HG03432 (cell line): Measurements from ENCODE around the gene LRCH2.
"Not testable (repeated sequence)": the region's sequence is repeated elsewhere in the genome, so short reads cannot be mapped to it uniquely, and the experiment has no call there.

Experiments used
- ATAC-seq: cut with Tn5 transposase; IDR thresholded peaks from one replicate; pipeline ENCODE4 v1.9.1; 2021; ENCODE audit warnings: mild to moderate bottlenecking, moderate library complexity; ENCODE audit not compliant: unreplicated experiment

The LRCH2 gene, protein sequence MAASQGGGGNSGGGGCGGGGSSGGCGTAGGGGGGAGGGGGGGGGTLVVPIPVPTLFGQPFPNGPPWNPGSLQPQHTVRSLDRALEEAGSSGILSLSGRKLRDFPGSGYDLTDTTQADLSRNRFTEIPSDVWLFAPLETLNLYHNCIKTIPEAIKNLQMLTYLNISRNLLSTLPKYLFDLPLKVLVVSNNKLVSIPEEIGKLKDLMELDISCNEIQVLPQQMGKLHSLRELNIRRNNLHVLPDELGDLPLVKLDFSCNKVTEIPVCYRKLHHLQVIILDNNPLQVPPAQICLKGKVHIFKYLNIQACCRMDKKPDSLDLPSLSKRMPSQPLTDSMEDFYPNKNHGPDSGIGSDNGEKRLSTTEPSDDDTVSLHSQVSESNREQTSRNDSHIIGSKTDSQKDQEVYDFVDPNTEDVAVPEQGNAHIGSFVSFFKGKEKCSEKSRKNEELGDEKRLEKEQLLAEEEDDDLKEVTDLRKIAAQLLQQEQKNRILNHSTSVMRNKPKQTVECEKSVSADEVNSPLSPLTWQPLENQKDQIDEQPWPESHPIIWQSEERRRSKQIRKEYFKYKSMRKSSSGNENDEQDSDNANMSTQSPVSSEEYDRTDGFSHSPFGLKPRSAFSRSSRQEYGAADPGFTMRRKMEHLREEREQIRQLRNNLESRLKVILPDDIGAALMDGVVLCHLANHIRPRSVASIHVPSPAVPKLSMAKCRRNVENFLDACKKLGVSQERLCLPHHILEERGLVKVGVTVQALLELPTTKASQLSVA

DNA sequence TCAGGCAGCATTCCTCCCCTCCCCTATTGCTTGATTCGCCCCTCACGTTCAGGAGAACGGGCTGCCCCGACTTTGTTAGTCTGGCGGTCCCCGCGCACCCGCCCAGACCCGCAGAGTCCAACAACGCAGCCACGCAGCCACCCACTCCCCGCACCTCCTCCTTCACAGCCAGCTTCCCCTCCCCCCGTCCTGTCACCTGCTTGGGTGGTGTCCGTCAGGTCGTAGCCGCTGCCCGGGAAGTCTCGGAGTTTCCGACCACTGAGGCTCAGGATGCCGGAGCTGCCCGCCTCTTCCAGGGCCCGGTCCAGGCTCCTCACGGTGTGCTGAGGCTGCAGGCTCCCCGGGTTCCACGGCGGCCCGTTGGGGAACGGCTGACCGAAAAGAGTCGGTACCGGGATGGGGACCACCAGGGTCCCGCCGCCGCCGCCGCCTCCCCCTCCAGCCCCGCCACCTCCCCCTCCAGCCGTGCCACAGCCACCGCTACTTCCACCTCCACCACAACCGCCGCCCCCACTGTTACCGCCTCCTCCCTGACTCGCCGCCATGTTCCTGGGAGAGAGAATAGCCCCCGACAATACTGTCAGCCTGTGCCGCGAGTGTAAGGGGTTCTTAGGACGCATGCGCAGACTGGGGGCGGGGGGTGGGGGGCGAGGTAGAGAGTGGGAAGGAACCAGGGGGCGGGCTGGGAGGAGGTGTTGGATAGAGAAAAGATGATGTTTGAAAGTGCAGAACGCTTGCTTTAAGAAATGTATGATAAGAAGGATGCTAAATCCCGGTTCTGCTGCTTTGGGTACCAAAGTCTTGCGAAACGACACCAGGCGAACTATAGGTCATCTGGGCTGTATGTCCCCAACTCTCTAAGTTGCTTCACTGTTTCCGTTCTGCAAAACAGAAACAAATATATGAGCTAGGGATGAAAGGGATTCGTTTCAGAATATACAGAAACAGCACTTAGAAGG, at the start of gene LRCH2:
Gene LRCH2 (minus strand): TSS at position 600 of the 959 bp plus-strand sequence. CDS start 55 bp downstream, at position 545.
- no peak for ATAC-seq

DNA sequence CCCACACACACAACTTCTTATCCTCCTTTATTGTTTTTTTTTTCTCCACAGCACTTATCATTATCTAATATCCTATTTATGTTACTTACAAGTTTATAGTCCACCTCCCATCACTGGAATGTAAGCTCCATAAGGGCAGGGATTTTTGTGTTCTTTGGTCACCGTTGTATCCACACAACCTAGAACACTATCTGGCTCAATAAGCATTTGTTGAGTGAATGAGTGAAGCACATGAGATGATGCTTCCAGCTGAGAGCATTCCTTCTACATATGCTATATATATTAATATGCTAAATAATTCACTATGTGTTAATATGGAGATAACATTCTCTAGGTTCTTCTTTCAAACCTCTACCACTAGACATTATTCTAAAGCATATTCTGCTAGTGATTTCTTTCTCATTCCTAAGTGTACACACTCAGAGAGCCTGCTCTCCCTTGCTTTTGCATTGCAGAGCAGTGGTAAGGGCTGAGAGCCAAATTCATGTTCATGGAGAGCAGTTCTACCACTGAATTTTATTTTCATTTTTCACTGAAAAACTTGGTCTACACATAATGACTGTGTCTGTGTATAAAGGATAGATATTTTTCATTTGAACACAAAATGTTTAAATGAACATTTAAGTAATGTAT, 35.3 kb upstream of the LRCH2 start:
- no peak for ATAC-seq

DNA sequence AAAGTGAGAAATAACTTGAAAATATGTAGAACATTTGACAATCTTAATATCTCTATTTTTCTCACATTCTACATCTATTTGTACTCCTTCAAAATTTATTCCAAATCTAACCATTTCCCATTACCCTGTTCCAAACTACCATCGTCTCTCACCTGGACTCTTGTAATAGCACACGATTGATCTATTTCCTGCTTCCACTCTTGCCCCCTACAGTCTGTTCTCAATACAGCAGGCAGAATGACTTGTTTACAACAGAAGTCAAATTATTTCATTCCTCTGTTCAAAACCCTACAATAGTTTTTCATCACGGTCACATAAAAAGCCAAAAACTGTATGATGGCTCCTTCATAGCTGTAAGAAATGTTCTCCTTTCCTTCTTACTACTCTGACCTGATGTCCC, 34.5 kb upstream of the LRCH2 start:
- no peak for ATAC-seq

DNA sequence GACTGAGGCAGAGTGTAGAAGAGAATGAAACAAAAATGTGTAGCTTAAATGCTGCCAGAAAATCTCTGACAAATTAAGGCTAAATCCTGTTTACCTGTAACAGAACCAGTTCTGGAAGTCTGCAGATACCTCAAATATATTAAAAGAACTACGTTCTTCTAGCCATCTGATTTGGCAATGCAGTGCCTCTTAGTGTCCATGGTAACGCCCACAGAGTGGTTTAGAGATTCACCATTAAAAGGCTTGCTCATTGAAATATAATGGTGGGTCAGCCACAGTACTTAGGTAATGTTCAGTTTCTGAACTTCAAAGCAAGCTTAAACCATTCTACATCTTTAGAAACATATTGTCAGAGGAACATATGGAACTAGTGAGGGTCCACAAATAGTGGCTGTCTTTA, 32.4 kb upstream of the LRCH2 start:
- no peak for ATAC-seq

DNA sequence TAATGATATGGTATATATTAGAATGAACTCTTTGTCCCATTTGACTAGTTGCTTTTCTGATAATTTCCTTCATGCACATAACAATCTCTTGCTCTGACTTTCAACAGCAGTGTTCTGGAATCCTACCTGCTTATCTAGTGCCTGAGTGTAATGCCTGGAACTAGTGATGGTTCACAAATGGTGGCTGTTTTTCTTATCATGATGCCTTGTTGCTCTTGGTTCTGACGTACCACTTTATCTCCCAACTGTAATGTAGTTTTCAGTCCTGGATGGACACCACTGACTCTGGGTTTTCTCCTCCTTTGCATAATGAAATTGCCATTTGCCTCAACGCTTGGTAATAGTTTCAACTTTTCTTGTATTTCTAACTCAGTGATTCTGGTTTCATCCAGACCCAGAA, 30.1 kb upstream of the LRCH2 start:
- ATAC-seq: no peak

DNA sequence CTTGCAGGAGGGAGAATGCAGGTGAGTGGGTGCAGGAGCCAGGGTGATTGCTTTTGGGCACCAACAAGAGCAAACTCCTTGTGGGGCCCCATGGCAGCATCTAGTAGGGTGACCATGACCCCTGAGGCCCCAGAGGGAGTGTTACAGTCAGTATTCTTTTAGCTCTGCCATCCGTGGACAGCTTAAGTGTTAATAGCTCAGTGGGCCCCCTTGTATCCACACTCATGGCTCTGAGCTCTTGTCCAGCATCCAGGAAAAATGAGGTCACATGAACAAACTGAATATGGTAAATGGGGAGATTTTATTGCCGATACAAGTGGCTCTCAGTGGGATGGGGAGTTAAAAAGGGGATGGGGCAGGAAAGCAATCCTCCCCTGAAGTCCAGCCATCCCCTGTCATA, 27.3 kb upstream of the LRCH2 start:
- ATAC-seq: no peak

DNA sequence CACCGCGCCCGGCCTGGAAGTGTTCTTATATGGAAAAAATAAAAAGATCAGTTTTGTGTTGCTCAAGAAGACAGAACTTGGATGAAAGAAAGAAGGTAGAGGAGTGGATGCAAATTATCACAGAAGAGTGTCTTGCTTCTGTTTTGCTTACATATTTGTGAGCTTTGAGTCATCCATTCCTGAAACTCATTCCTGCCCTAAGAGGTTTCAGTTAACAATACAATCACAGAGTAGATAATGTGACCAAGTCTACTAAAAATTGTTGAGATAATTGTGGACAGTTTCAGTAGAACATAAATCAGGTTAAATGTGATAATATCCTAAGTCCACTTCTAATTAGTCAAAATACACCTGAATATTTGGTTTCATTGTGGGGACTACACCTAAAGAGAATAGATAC, 26.4 kb upstream of the LRCH2 start:
- no peak for ATAC-seq

DNA sequence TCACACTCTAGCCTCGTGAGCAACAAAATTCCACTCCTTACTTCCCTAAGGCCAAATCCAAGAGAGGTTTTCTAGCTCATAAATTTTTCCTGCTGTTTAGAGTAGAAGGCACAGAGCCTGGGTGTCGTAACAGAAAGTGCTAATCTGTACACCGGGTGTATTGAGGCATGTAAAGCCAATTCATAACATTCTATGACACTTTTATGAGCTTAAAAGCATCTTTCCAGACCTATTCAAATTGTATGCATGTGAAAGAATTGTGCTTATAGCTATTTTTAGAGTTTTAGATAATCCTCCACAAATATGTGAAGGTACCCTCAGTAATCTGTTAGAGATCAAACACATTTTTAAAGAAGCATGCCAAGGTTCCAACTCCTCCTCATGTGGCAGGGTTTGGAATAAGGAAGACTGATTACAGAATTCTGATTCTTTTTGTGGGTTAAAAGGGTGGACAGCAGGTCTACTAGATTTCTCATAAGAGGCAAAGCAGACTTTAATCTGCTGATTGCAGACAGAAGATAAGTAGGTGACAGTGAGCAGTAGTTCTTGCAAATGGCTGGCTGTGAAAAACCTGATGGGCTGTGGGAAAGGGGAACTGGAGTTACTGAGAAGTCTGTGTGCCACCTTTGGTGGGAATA, 25.5 kb upstream of the LRCH2 start:
- ATAC-seq: no peak

DNA sequence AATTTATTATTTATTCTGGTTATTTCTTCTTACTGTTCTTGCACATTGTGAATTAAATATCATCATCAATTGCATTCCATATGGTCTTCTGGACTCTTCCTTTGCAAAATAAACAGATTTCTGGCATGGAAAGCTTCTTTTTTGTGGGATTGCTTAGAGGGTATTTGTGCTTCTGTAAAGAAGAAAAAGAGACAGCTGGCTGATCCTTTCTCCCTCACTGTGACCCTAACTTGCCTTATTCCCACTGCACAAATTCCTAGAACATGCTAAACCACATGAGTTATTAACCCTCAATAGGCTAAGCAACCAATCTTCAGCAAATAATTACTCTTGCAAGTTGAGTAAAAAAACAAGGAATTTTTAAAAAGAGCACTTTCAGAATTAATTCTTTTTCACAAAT, 23.8 kb upstream of the LRCH2 start:
- no peak for ATAC-seq

DNA sequence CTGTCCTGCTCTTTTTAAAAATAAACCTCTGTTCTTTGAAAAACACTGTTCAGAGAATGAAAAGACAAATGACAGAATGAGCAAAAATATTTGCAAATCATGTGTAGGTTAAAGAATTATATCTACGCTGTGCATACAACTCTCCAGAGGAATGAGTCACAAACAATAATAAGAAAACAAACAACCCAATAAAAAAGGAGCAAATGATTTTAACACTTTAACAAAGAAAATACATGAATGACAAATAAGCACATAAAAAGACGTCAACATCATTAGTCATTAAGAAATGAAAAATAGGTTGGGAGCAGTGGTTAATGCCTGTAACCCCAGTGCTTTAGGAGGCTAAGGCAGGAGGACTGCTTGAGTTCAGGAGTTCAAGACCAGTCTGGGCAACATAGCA, 21.1 kb upstream of the LRCH2 start:
- no peak for ATAC-seq

DNA sequence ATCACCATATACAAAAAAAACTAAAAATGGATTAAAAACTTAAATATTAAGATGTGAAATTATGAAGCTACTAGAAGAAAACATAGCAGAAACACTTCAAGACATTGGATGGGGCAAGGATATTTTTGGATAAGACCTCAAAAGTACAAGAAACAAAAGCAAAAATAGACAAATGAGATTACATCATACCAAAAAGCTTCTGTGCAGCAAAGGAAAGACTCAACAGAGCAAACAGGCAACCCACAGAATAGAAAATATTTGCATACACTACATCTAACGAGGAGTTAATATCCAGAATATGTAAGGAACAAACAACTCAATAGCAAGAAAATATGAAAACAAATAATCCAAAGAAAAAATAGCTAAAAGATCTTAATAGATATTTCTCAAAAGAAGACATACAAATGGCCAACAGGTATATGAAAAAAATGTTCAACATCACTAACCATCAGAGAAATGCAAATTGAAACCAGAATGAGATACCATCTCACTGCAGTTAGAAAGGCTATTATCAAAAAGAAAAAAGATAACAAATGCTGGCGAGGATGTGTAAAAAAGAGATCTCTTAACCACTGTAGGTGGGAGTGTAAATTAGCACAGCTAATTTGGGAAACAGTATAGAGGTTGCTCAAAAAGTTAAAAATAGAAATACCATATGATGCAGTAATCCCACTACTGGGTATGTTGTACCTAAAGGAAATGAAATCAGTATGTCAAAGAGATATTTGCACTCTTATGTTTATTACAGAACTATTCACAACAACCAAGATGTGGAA, 17.8 kb upstream of the LRCH2 start:
- ATAC-seq: no peak

DNA sequence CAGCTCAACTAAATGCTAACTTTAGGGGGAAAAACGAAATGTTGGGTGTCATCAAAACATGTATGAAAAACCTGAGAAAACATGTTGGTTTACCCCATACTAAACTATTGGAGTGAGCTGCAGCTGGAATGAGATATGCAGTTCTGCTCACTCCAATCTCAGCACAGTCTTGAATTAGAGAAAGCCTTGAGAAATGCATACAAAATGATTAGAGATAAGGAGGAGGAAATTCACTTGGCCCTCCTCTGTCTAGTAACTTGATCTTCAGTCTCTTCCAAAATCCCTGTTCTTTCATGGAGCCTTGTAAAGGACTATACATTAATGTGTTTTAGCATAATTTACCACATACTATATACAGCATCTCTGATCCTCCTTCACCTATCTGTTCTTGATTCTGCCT, 3.2 kb upstream of the LRCH2 start:
- ATAC-seq: no peak

DNA sequence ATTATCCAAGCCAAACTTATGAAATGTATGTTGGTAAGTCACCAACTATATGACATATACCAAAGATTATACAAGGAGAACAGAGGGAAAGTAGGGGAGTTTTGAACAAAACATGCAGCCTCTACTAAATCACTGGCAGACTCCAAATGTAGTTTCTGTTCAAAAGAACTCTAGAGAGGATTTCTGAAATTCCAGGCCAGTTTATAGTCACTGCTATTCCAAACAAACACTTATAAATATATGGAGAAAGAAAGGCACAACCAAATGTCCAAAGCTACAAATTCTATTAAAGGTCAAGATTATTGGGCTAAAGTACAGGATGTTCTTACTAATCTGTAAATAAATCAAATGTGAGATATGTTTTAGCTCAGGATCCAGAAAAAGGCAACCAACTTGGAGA, 2.7 kb upstream of the LRCH2 start:
- no peak for ATAC-seq

DNA sequence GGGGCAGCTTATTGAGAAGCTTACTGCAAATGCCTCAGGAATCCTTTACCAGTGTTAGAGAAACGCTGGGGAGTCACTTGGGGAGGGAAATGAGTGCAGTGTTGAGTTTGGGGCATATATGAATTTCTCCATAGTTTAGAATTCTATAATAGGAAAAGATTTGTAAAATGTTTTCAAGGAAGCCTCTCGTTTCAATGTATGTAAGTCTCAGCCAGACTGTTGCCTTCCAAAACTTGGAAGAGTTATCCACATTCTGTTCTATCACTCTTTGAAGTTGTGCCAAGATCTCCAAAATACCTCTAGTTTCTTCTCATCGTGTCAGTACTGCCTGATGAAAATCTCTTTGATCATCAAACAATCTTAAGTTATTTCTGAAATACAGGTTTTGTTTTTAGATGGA, 565 bp upstream of the LRCH2 start:
- no peak for ATAC-seq

DNA sequence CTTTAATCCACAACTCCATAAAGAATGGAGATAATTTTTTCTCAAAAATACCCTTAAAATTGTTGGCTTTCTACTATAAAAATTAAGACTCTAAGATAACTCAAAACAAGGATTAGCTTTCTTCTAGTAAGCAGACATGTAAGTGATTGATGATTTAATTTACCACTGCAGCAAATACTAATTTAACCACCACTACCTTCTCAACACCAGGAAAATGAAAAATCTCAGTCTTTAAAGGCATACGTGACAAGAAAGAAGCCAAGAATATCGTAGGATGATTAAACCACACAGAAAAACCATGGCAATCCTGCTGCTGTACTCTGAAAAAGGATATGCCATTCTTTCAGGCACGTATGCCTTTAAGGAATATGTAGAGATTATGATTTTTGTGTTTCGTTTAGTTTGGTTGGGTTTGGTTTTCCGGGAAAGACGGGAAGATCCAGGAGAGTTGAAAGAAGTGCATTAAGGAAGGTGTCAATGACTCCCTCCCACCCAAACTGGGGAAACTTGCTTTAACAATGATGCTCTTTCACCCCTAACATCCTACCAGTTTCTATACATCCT, 881 bp downstream of the LRCH2 start:
- ATAC-seq: no peak

DNA sequence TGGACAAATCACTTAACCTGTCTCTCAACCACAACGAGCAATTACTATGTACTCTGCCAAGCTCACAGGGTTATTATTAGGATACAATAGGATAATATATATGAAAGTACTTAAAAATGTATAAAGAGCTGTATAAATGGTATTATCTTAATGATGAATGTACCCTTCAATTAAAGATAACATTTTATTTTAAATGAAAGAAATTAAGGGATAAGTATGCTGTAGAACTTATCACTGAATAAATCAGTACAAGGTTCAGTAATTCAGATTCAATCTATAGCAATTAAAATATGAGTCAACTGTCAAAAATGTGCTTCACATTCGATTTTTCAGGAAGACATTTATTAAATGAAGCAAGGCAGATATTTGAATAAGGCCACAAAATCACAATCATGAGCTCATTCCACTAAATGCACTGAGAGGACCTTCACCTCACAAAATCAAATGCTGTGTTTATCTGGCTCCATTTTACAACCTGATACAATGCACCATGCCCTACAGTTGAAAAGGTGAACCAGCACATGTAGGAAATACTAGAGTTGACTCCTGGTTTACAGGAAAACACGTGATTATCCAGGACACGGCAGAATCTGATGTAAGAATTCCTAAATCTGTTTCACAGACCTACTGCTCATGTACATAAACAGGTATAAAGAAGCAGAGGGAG, 4.4 kb downstream of the LRCH2 start:
- ATAC-seq: no peak

DNA sequence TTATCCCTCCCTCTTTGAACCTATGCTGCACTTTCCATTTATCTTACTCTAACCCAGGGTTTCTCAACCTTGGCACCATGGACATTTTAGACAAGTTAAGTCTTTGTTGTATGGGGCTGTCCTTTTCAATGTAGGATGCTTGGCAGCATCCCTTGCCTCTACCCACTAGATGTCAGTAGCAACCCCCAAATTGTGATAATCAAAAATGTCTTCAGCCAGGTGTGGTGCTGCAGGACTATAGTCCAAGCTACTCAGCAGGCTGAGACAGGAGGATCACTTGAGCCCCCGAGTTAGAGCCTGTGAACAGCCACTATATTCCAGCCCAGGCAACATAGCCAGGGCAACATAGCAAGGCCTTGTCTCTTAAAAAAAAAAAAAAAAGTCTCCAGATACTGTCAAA, 7.0 kb downstream of the LRCH2 start:
- peak; percentile 43 for ATAC-seq

DNA sequence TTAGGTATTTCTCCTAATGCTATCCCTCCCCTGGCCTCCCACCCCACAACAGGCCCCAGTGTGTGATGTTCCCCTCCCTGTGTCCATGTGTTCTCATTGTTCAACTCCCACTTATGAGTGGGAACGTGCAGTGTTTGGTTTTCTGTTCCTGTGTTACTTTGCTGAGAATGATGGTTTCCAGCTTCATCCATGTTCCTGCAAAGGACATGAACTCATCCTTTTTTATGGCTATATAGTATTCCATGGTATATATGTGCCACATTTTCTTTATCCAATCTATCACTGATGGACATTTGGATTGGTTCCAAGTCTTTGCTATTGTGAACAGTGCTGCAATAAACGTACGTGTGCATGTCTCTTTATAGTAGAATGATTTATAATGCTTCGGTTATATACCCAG, 16.6 kb downstream of the LRCH2 start:
- ATAC-seq: not testable (repeated sequence)

DNA sequence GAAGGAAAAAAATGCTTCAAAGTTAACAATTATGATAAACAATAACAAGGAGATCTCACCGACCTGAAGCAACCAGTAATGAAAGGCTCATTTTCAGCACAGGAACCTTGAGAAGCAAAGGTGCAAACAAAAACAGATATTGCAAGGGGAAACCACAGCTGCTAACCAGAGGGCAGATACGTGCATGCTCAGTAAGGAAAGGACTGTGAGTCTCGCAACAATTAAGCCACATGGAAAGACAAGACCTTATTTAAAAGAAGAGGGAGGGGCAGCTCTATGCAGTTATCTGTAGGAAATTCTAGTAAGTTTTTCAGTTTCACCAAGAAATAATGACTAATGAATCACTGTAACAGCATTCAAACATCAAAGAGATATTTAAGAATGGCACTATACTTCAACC, 19.3 kb downstream of the LRCH2 start:
- no peak for ATAC-seq
